HG02623 (cell line): ENCODE data around the gene AFAP1L2.

ENCODE experiments used
- ATAC-seq: cut with Tn5 transposase; IDR thresholded peaks from one replicate; pipeline ENCODE4 v1.9.1; 2021; ENCODE audit warnings: moderate library complexity; ENCODE audit not compliant: unreplicated experiment

Gene AFAP1L2

DNA sequence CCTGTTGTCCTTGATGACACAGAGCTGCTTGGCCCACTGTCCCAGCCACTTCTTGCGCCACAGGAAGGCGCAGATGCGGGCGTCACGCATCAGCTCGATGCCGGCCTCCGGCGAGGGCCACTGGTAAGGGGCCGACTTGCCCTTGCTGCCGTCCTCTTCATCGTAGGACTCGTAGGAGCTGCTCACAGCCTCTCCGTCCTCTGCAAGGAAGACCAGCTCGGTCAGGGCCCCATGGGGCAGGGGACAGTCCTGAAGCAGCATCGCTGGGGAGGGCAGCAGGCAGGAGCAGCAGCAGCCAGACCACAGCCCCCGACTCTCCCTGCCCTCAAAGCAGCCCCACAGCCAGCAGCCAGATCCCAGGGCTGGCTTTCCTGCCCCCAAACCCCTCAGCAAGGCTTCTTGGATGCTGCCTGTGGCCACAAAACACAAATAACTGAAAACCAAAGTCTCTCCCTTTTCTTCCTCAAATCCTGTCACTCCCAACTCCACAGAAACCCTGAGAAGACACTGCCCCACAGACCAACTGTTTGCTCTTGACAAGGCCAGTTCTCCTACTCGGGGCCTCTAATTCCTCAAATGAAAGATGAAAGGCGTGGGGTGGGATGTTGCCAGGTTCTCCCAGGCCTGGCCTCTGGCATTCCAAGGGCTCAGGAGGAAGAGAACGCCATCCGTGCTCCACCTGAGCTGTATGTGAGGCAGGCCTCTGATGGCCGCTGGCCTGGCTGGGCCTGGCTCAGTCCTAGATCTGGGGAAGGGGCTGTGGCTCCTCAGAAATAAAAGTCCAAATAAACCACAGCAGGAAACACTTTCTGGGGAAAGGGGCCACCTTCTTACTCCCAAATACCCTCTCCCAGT lies 88.5 kb downstream of the AFAP1L2 start:
- no peak for ATAC-seq

GRCh38 chr10:114313866-114314265 lies 90.4 kb downstream of the AFAP1L2 start:
- no peak for ATAC-seq

- no peak for ATAC-seq
Measured at GRCh38 chr10:114313139-114313538, 91.2 kb downstream of the AFAP1L2 start.

DNA sequence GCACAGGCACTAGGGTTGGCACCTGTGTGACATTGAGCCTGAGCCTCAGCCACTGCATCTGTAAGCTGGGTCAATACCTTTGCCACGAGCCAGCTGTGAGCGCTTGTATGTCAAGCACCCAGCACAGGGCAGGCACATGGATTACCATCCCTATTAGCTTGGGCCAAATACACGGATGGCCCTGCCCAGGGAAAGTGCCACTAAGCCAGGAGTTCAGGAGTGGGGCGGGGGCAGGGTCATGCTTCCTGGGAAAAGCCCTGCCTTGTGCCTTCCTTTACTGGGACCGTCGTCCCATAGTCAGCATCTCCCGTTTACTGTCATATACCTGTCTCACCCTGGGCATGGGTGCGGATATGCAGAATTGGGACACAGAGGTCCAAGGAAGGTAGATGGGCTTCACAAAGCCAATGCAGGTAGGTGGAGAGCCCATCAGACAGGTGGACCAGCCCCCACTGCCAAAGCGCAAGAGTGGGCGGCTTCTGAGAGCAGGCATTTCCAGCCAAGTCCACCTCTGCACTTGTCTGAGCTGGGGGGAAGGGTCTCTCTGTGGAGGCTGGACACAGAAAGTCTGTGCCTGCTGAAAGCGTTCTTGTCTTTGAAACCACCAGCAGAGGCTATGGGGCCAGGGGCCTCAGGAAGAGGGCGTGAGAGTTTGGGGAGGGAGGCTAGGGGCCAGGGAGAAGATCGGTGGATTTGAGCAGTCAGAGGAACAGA lies 92.6 kb downstream of the AFAP1L2 start:
- no peak for ATAC-seq

DNA sequence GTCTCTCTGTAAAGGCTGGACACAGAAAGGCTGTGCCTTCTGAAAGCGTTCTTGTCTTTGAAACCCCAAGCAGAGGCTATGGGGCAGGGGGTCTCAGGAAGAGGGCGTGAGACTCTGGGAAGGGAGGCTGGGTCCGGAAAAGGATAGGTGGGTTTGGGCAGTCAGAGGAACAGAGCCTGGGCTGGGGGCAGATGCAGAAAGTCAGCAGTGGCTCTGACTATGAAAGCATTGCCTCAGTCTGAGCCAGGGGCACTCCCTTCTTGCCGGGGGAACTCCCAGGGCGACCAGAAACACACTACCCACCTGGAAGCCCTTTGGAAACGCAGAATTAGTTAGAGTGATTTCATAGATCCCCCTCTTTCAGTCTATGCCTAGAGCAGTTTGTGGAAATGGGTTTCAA lies 93.3 kb downstream of the AFAP1L2 start:
- ATAC-seq: no peak

DNA sequence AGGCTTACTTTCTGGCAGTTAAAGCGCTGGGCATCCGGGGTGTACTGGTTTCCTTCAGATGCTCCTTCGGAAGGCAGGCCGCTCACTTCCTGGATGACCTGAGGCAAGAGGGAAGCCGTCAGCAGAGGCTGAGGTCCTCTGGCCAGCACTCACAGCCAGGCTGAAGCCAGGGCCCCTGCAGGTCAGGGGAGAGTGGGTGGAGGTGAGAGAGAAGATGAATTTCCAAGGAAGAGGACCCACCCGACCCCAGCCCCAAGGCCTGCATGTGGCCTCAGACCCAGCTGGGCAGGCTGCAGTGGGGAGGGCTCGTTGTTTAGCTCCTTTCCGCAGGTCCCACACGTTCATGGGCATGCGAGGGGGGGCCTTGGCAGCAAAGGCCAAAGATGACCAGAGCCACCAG lies 94.0 kb downstream of the AFAP1L2 start:
- no peak for ATAC-seq

DNA sequence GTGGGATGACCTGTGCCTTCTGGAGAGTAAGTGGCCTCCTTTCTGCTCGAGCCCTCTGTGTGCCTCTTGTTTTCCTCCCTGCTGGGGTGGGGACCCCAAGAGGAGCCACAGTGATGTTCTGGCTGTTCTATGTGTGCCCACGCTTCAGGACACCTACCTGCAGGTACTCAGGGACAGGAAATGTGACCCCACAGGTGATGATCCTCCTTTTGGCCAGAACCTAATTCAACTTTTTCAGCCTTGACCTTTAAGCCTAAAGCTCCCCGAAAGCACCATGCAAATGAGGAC lies 95.0 kb downstream of the AFAP1L2 start:
- no peak for ATAC-seq

DNA sequence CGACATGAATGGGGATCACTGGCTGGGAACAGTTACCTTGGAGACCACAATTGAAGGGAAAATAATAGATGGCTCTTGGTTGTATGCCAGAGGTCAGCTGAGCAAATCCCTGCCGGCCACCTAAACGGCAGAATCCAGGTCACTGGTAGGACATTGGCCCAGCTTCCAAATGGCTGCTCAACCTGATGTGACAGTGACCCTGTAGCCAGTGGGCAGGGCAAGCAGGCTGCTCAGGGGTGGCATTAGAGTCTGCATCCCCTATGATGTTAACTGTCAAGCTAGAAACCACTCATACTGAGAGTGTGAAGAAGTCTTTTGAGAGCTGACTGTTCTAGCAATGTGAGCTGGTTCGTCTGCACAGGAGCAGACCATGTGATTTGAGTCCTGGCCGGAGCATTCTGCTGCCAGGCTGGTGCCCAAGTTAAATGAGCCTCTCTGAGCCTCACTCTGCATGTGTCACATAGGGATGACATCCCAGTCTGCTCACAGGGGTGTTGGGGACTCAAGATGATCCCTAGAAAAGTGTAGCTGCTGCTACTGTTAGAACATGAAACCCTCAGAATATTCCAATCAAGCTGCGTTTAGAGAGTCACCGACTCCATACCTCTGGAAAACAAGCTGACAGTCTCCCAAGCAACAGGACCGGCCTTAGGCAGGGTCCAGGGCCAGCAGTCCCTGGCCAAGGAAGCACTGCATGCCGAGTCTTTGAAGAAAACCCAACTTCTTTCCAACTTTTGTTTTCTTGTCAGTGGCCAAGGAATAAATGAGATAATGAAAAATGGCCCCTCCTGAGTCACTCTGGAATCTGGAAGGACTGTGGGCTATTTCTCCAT lies 95.6 kb downstream of the AFAP1L2 start:
- ATAC-seq: no peak

DNA sequence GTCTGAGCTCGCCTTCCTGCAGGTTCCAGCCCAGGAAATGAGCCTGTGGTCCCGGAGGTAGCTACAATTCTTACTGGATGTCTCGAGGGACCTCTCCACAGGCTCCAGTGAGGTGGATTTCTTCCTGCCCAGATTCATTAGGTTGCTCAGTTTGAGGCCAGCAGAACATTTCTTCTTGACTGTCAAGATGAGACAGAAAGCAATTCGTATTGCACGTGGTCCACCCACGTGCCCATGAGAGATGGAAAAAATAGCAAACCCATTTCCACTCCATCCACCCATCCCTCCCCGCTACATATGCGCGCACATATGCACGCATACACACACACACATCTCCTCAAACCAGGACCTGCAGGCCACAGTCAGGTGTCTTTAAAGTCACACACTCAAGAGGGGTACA lies 96.6 kb downstream of the AFAP1L2 start:
- no peak for ATAC-seq

DNA sequence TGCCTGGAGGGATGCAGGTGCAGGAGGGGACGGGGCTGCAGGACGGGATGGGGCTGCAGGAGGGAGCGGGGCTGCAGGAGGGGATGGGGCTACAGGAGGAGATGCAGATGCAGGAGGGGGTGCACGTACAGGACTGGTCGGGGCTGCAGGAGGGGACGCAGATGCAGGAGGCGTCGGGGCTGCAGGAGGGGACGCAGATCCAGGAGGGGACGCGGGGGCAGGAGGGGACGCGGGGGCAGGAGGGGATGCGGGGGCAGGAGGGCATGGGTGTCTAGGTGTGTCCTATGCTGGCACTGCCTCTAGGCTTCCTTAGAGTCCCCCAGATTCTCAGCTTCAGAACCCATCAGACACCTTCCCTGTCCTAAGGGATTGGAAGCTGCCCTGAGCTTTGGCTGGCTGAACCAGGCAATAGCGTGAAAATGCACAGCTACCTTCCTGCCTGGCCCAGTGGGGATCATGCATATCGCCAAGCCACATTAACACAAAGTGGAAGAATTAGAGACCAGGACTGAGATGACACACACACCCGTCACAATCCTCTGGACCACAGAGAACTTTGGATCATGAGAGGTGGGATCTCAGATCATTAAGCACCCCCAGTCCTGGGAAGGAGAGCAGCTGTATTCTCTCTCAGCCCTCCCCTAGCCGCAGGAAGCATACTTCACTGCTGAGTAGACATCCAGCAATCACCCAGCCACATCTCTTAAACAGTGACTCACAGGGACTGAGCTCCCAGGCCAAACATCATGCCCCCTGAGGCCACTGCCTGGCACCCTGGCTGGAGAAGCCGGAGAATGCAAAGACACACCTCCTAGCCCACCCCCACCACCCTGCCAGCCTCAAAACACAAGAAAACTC lies 98.0 kb downstream of the AFAP1L2 start:
- ATAC-seq: no peak

DNA sequence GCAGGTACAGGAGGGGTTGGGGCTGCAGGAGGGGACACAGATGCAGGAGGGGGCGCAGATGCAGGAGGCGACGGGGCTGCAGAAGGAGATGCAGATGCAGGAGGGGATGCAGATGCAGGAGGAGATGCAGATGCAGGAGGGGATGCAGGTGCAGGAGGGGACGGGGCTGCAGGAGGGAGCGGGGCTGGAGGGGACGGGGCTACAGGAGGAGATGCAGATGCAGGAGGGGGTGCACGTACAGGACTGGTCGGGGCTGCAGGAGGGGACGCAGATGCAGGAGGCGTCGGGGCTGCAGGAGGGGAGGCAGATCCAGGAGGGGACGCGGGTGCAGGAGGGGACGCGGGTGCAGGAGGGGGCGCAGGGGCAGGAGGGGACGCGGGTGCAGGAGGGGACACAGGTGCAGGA lies 98.8 kb downstream of the AFAP1L2 start:
- no peak for ATAC-seq

DNA sequence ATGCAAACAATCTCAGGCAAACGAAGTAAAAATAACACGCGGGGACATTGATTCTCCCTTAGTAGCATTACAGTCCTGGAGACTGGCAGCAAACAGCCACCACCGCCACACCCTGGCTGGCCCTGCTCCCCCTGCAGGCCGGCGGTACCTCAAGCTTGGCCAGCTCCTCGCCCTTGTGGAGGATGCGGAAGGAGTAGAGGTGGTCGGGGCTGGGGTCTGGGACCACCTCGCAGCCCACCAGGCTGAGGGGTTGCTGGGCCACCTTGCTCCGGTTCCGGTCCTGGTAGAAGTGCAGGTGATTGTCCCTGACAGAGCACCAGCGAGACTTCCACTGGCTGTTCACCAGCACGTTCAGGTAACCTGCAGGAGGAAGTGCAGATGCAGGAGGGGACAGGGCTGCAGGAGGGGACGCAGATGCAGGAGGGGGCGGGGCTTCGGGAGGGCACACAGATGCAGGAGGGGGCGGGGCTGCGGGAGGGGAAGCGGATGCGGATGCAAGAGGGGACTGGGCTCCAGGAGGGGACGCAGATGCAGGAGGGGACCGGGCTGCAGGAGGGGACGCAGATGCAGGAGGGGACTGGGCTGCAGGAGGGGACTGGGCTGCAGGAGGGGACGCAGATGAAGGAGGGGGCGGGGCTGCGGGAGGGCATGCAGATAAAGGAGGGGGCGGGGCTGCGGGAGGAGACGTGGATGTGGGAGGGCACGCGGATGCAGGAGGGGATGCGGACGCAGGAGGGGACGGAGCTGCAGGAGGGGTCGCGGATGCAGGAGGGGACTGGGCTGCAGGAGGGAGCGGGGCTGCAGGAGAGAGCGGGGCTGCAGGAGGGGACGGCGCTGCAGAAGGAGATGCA lies 99.5 kb downstream of the AFAP1L2 start:
- peak; percentile 58 for ATAC-seq

DNA sequence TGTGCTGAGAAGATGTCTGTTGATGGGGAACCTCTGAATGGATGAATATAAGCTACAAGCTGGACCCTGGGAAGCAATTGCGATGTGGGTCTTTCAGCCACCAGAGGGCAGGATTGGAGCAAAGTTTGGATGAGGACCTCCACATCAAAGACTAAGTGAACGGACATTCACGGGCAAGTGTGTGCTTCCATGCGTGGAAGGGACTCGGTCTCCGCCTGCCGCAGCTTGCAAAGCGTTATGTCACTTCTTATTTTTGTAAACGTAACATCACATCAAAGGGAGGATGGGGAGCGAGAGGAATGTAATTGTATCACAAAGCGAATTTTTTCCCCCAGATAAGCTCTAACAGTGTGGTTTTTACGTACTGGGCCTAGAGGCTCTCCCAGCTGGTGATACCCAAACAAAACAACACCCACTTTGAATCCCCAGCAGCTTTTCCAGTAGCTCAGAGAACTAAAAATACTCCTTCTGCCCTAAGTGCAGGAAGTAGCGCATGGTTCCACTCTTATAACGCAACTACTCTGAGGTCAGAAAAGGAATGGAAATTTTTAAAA lies 100.2 kb downstream of the AFAP1L2 start:
- ATAC-seq: peak; percentile 75

GRCh38 chr10:114303556-114303955 lies 100.7 kb downstream of the AFAP1L2 start:
- ATAC-seq: no peak

DNA sequence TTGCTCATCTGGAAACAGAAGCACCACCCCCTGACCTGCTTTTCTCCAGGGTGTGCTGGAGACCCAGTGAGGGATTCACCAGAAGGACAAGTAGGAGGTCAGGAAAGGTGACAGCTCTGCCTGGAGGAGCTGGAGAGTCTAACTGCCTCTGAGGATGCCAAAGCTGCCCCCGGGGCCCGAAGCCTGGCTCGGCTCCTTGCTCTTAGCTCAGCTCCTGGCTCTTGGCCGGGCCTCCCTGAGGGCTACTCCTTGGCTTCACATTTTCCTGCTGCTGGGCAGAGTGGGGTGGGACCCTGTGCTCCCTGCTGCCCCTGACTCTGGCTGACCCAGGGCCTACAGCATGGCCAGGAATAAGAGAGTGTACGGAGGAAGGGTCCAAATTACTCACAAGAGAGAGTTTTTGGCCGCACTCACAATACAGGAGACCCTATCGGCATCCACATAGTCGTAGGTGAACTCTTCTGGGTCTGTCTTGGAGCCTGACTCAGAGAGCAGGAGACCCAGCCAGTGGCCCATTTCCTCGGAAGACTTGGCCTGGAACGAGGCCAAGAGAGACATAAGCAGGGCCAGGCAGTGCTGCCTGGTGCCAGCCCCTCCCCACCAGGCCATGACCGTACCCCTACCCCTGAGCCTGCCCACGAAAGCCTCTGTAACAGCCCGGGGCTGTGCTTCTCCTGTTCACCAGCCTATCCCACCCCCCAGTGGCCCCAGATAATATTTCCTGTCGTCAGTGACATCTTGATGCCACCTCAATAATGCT lies 102.2 kb downstream of the AFAP1L2 start:
- no peak for ATAC-seq

GRCh38 chr10:114301177-114301576 lies 103.1 kb downstream of the AFAP1L2 start:
- no peak for ATAC-seq

GRCh38 chr10:114300036-114300645 lies 104.2 kb downstream of the AFAP1L2 start:
- ATAC-seq: no peak

DNA sequence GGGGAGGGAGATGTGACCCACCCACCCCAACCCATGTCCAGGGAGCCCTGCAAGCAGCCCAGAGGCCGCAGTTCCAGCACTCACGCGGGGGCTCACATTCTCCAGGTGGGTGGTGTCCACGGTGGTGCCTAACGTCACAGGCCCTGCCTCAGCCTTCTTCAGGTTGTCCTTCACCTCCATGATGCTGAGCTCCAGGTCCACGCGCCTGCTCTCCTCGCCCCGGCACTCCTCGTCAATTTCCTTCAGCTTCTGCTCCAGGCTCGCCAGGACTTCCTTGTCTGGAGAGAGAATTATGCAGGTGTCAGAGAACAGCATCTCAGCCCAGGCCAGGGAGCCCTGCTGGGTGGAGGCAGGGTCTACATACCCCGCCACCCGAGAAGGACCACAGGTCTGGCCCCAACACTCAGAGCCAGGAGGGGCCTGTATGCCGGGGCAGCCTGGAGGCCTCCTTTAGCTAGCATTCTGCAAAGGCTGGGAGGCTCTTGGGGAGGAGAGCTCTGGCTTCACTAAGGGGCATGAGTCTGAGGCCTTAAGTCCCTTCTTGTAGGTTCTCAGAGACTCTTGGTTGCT lies 107.1 kb downstream of the AFAP1L2 start:
- no peak for ATAC-seq
